Measurements from ENCODE around the gene DICER1. TPM values are rescaled to one million over a fixed set of nuclear protein-coding genes. Genes with fewer than 3 reads are reported as not detected.

The DICER1 gene
- total RNA-seq, 2 donors from 2014 or later: 49.3 to 53.7 TPM

GRCh38 chr14:95174184-95174792 is 17.0 kb upstream of the DICER1 start:
- DNase-seq: no peak
- no peak overlapping the region for H3K27ac ChIP-seq

GRCh38 chr14:95173518-95173917 is 16.2 kb upstream of the DICER1 start:
- Histone ChIP-seq H3K9ac (ENCODE audit: low read depth in 2 of 2, low read length in 2 of 2) (no peak overlapping the region), H3K9me3 (no peaks in the 10 kb centered on the region), H3K27me3 (no peaks in the 10 kb centered on the region), H3K27ac (no peak overlapping the region), H3K4me3 (no peak overlapping the region), H3K4me1 (peaks cover 3% of the 10 kb centered on the region), H3K36me3 (no peaks in the 10 kb centered on the region)
- TF ChIP-seq CTCF (IDR thresholded peaks at IDR 0.05): no peak
- intact Hi-C loops (cut with DNase I): no loop called here
- no peak for DNase-seq

More at GRCh38 chr14:95174184-95174792, 17.0 kb upstream of the DICER1 start:
- Histone ChIP-seq H3K4me1 (peaks cover 3% of the 10 kb centered on the region), H3K27me3 (no peaks in the 10 kb centered on the region), H3K9me3 (no peaks in the 10 kb centered on the region), H3K9ac (ENCODE audit: low read depth in 2 of 2, low read length in 2 of 2) (no peak overlapping the region), H3K4me3 (no peak overlapping the region), H3K36me3 (no peaks in the 10 kb centered on the region)
- intact Hi-C loops (cut with DNase I): no loop called here
- TF ChIP-seq CTCF (IDR thresholded peaks at IDR 0.05): no peak

- no peaks in the 10 kb centered on the region for H3K9me3 ChIP-seq
Observed at GRCh38 chr14:95167177-95167576, 9.8 kb upstream of the DICER1 start.

GRCh38 chr14:95165517-95165916 is 8.2 kb upstream of the DICER1 start:
- TF ChIP-seq CTCF (IDR thresholded peaks at IDR 0.05): no peak
- Histone ChIP-seq H3K27ac (no peak overlapping the region), H3K36me3 (no peaks in the 10 kb centered on the region), H3K4me3 (no peak overlapping the region), H3K9ac (ENCODE audit: low read depth in 2 of 2, low read length in 2 of 2) (no peak overlapping the region), H3K4me1 (no peaks in the 10 kb centered on the region), H3K27me3 (no peaks in the 10 kb centered on the region), H3K9me3 (no peaks in the 10 kb centered on the region)
- intact Hi-C loops (cut with DNase I): no loop called here
- no peak for DNase-seq

More at GRCh38 chr14:95167177-95167576, 9.8 kb upstream of the DICER1 start:
- no peaks in the 10 kb centered on the region for H3K36me3 ChIP-seq
- DNase-seq: no peak
- no peak overlapping the region for H3K27ac ChIP-seq
- intact Hi-C loops (cut with DNase I): no loop called here
- H3K4me1 ChIP-seq: no peaks in the 10 kb centered on the region
- H3K4me3 ChIP-seq: no peak overlapping the region
- no peaks in the 10 kb centered on the region for H3K27me3 ChIP-seq
- H3K9ac ChIP-seq (ENCODE audit: low read depth in 2 of 2, low read length in 2 of 2): no peak overlapping the region
- TF ChIP-seq CTCF (IDR thresholded peaks at IDR 0.05): no peak

- Histone ChIP-seq H3K27me3 (no peaks in the 10 kb centered on the region), H3K4me1 (no peaks in the 10 kb centered on the region), H3K27ac (no peak overlapping the region), H3K4me3 (no peak overlapping the region), H3K9ac (ENCODE audit: low read depth in 2 of 2, low read length in 2 of 2) (no peak overlapping the region), H3K36me3 (no peaks in the 10 kb centered on the region), H3K9me3 (no peaks in the 10 kb centered on the region)
- TF ChIP-seq CTCF (IDR thresholded peaks at IDR 0.05): no peak
- intact Hi-C loops (cut with DNase I): no loop called here
- DNase-seq: no peak
Observed at GRCh38 chr14:95164506-95164905, 7.2 kb upstream of the DICER1 start.

All from colonic mucosa (tissue), 4 donors.